BJ (cell line): ENCODE results near the gene MTHFD2L. TPM values are rescaled to one million over a fixed set of nuclear protein-coding genes. Genes with fewer than 3 reads are reported as not detected.

Experiments
- CTCF ChIA-PET: fragments of 350-600 bp; formaldehyde crosslinking; extraction: SDS; loops from one replicate; lab custom pipeline; 2021; ENCODE audit warnings: antibody characterized with exemption, inconsistent platforms; lab: Yijun Ruan, JAX
- POLR2A ChIA-PET: fragments of 300-600 bp; sonication (Branson Sonifier 250); formaldehyde crosslinking; extraction: SDS; loops from one replicate; lab custom pipeline; 2021; ENCODE audit warnings: antibody characterized with exemption; lab: Charles Lee
- DNase-seq: peaks from one replicate; pipeline ENCODE4 v3.0.0-alpha.2; 2011; ENCODE audit warnings: low read depth
- H3K27me3 ChIP-seq: 2 replicates; pipeline ENCODE4 v1.6.0; 2011; ENCODE audit warnings: low read length; ENCODE audit not compliant: control insufficient read depth, insufficient read depth
- H3K36me3 ChIP-seq: 2 replicates; pipeline ENCODE4 v1.5.1; 2011; ENCODE audit warnings: low read length; ENCODE audit not compliant: control insufficient read depth, insufficient read depth
- H3K4me3 ChIP-seq: 2 replicates; pipeline ENCODE4 v1.5.1; 2011; ENCODE audit warnings: low read depth, mild to moderate bottlenecking, control low read depth, low read length
- polyA plus RNA-seq: library from polyadenylated mRNA; depleted of rRNA; stranded (reverse); fragments of >200 nt; gene quantifications from 2 replicates; pipeline ENCODE4 v1.2.3, GENCODE V29; 2011
- TF ChIP-seq, protein P1 (sequence below): IDR thresholded peaks from 2 replicates; pipeline ENCODE4 v1.5.1; 2011; ENCODE audit warnings: low read depth, mild to moderate bottlenecking, control low read depth, inconsistent platforms, low read length, moderate library complexity; ENCODE audit not compliant: insufficient read depth

Gene MTHFD2L
- polyA plus RNA-seq, 1 experiment, result 1.7 TPM

DNA sequence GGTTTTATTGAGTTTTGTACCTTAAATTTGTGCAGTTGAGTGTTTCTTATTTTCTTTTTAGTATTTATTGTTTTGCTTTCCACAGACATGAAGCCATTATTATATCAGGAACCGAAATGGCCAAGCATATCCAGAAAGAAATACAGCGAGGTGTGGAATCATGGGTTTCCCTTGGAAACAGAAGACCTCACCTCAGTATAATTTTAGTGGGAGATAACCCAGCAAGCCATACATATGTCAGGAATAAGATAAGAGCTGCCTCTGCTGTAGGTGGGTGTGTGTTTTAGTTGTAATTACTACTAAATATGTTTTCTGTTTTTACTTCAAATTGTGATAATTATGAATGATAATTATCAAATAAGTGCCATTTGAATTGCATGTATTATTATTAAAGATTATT lies 16.5 kb downstream of the MTHFD2L start:
- H3K36me3 ChIP-seq, result no peaks in the 10 kb centered on the region
- ChIA-PET POLR2A (no interaction called here), CTCF (interaction anchor here (1.2 kb wide), 1 partner anchor 8 kb away, joined by 4 read pairs; no protein-coding TSS in a partner anchor)
- DNase-seq, result no peak
- no peak overlapping the region for H3K4me3 ChIP-seq
- TF ChIP-seq, protein P1, sequence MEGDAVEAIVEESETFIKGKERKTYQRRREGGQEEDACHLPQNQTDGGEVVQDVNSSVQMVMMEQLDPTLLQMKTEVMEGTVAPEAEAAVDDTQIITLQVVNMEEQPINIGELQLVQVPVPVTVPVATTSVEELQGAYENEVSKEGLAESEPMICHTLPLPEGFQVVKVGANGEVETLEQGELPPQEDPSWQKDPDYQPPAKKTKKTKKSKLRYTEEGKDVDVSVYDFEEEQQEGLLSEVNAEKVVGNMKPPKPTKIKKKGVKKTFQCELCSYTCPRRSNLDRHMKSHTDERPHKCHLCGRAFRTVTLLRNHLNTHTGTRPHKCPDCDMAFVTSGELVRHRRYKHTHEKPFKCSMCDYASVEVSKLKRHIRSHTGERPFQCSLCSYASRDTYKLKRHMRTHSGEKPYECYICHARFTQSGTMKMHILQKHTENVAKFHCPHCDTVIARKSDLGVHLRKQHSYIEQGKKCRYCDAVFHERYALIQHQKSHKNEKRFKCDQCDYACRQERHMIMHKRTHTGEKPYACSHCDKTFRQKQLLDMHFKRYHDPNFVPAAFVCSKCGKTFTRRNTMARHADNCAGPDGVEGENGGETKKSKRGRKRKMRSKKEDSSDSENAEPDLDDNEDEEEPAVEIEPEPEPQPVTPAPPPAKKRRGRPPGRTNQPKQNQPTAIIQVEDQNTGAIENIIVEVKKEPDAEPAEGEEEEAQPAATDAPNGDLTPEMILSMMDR, result no peak
- no peaks in the 10 kb centered on the region for H3K27me3 ChIP-seq

DNA sequence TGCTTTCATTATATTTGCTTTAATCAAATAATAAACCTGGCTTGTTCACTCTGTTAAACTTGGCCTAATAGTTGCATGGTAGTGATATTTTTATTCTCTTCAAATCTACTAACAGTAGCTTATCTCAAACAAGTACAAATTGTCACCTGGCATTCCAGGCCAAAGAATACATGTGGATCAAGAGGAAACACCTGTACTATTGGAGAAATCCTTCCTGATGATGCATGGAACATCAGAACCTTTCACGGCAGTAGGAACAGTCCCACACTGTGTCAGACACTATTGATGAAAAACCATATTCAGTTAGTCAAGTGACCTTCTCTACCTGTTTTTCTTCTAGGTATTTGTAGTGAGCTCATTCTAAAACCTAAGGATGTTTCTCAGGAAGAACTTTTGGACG lies 17.0 kb downstream of the MTHFD2L start:
- no peak overlapping the region for H3K4me3 ChIP-seq
- no peak for DNase-seq
- H3K27me3 ChIP-seq, result no peaks in the 10 kb centered on the region
- TF ChIP-seq, protein P1, result no peak
- POLR2A ChIA-PET, result no interaction called here
- H3K36me3 ChIP-seq, result no peaks in the 10 kb centered on the region
- CTCF ChIA-PET, result interaction anchor here (1.1 to 1.2 kb wide), 2 partner anchors 9 to 16 kb away, joined by 4 read pairs; no protein-coding TSS in a partner anchor

DNA sequence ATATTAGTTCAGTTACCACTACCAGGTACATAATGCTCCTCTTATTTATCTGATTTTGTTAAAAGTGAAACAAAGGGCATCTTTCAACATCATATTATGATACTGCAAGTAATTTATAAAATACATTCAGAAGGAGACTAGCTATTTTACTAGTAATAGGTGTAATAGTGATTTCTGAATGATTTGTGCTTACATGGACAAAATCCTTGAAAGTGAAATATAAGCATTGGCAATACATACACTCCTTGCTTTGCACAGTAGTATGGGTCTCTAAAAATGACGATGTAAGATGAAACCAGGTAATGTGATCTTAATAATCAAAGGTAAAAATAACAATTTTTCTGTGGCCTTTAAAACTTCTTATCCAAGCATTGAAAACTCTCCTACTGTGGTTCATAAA lies 17.5 kb downstream of the MTHFD2L start:
- POLR2A ChIA-PET, result no interaction called here
- TF ChIP-seq, protein P1, result no peak
- no peak overlapping the region for H3K4me3 ChIP-seq
- no peaks in the 10 kb centered on the region for H3K36me3 ChIP-seq
- CTCF ChIA-PET, result interaction anchor here (0.6 to 1.2 kb wide), 3 partner anchors 9 to 53 kb away, joined by 3 to 4 read pairs (median 4); no protein-coding TSS in a partner anchor
- H3K27me3 ChIP-seq, result no peaks in the 10 kb centered on the region
- no peak for DNase-seq

DNA sequence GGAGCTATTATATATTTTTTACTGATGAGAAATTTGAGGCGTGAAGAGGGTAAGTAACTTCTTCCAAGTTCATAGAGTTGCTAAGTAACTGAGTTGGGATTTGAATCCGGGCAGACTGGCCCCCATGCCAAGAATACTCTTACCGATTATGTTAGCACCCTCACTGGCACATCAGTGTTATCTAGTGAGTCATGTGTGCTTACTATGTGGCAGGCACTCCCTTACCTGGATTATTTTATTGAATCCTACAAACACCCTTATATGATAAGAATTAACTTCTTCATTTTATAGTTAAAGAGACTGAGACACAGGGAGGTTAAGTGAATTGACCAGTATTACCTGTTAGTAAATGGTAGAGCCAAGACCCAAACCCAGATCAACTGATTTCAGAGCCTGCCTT lies 20.9 kb downstream of the MTHFD2L start:
- Histone ChIP-seq H3K27me3 (no peaks in the 10 kb centered on the region), H3K36me3 (no peaks in the 10 kb centered on the region), H3K4me3 (no peak overlapping the region)
- ChIA-PET CTCF (no interaction called here), POLR2A (no interaction called here)
- DNase-seq, result no peak
- TF ChIP-seq, protein P1, result no peak

DNA sequence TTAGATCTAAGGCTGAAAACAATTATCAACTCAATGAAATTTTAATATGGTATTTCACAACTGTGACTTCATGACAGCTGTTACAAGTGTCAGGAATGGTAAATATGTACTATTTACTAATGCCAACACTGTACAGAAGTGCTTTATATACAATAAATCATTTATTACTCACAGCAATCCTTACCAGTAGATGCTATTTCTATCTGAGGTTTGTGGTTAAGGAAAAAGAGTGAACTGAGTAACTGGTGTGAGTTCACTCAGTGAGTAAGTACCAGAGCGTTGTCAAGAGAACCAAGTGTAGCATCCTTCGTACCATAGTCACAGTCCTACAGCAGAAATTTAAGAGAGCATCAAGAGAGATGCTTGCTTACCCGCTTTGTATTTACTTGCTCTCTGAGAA lies 23.3 kb downstream of the MTHFD2L start:
- ChIA-PET POLR2A (no interaction called here), CTCF (interaction anchor here (1.1 to 1.4 kb wide), 2 partner anchors 9 to 22 kb away, joined by 4 to 5 read pairs; no protein-coding TSS in a partner anchor)
- DNase-seq, result no peak
- no peaks in the 10 kb centered on the region for H3K36me3 ChIP-seq
- H3K27me3 ChIP-seq, result no peaks in the 10 kb centered on the region
- no peak overlapping the region for H3K4me3 ChIP-seq
- TF ChIP-seq, protein P1, result no peak
